Memory B cell (primary cell): ENCODE data around the gene ANAPC13.
A peak's percentile ranks its signal among the peaks of the same experiment; 100 is the strongest.

Experiments
- ATAC-seq: fragments of 150-1000 bp; cut with Tn5 transposase; 2 replicates; pipeline ENCODE4 v1.10.0; 2021; ENCODE audit warnings: low read depth, mild to moderate bottlenecking, moderate library complexity
- DNase-seq, 2 donors: peaks; one replicate each; pipeline ENCODE4 v3.0.0; 2022; ENCODE audit warnings: low spot score in 2 of 2
- H3K27ac Mint-ChIP-seq: one replicate; pipeline ENCODE4 v1.8.0; 2022; ENCODE audit warnings: mild to moderate bottlenecking, moderate library complexity, mixed read lengths
- H3K27me3 Mint-ChIP-seq: one replicate; pipeline ENCODE4 v1.8.0; 2022; ENCODE audit warnings: mixed read lengths
- H3K36me3 Mint-ChIP-seq: one replicate; pipeline ENCODE4 v1.8.0; 2022; ENCODE audit warnings: mild to moderate bottlenecking, mixed read lengths
- H3K4me1 Mint-ChIP-seq: one replicate; pipeline ENCODE4 v1.8.0; 2022; ENCODE audit warnings: mixed read lengths
- H3K4me3 Mint-ChIP-seq: one replicate; pipeline ENCODE4 v1.8.0; 2022; ENCODE audit warnings: mild to moderate bottlenecking, moderate library complexity, mixed read lengths
- H3K9me3 Mint-ChIP-seq: one replicate; pipeline ENCODE4 v1.8.0; 2022; ENCODE audit warnings: mixed read lengths

The ANAPC13 gene

DNA sequence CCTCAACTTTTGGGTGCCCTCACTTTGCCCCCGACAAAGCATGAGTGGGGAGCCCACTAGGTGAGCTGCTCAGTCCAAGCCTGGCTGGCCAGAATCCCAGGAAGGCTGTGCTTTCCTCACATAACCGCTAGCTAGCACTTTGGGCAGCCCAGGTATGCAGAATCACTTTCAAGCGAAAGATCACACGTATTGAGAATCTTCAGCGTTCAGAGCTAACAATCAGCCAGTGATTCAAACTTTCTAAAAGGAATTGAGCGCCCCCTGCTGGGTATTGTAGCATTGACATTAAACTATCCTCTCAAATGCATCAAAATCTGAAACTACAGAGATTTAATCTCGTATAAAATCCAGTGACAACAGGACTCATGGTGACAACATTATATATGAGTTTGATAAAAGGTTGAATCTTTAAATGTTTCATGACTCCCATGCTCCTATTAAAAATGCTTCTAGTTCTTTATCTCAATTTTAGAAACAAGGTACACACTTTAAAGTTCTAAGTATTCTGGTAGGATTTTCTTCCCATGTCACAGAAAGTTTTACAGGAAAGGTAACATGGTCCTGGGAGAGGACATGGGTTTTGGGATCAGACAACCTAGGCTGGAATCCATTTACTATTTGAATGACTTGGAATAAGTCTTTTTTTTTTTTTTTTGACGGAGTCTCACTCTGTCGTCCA is 11.8 kb downstream of the ANAPC13 start:
- no peak overlapping the region for H3K27ac Mint-ChIP-seq
- peaks cover 9% of the 10 kb centered on the region for H3K36me3 Mint-ChIP-seq
- peak; percentile 76 for ATAC-seq
- H3K9me3 Mint-ChIP-seq: no peaks in the 10 kb centered on the region
- peaks cover 3% of the 10 kb centered on the region for H3K4me1 Mint-ChIP-seq
- peak; percentile 71 to 72 for DNase-seq
- no peak overlapping the region for H3K4me3 Mint-ChIP-seq
- no peaks in the 10 kb centered on the region for H3K27me3 Mint-ChIP-seq

- Mint-ChIP-seq H3K27ac (no peak overlapping the region), H3K4me1 (peaks cover 3% of the 10 kb centered on the region), H3K4me3 (no peak overlapping the region), H3K27me3 (no peaks in the 10 kb centered on the region), H3K9me3 (no peaks in the 10 kb centered on the region), H3K36me3 (peaks cover 7% of the 10 kb centered on the region)
- DNase-seq (no peak), ATAC-seq (no peak)
Measured at GRCh38 chr3:134472831-134473230, 13.0 kb downstream of the ANAPC13 start.

- ATAC-seq (no peak), DNase-seq (no peak)
- Mint-ChIP-seq H3K27ac (no peak overlapping the region), H3K9me3 (no peaks in the 10 kb centered on the region), H3K36me3 (peaks cover 3% of the 10 kb centered on the region), H3K27me3 (no peaks in the 10 kb centered on the region), H3K4me1 (peaks cover 3% of the 10 kb centered on the region), H3K4me3 (no peak overlapping the region)
Measured at GRCh38 chr3:134471521-134472193, 14.1 kb downstream of the ANAPC13 start.

DNA sequence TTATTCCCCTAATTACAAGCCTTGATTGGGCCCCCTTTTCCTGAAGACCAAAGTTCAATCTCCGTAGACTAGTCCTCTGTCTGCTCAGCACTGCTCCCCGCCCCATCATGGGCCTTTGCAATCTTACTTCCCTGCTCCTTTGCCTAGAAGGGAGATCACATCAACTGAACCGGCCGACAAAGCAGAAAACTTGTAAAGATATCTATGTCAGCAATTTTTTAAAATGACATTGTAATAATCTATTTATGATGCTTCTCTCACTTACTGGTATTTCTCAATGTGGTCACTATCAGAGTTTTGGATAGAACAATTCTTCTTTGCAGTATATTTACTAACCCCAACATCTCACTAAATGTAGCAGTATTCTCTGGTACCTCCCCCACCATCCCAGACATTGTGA is 17.3 kb downstream of the ANAPC13 start:
- H3K36me3 Mint-ChIP-seq: peaks cover 3% of the 10 kb centered on the region
- DNase-seq (no peak), ATAC-seq (no peak)
- no peaks in the 10 kb centered on the region for H3K9me3 Mint-ChIP-seq
- no peak overlapping the region for H3K4me3 Mint-ChIP-seq
- peaks cover 2% of the 10 kb centered on the region for H3K27me3 Mint-ChIP-seq
- no peaks in the 10 kb centered on the region for H3K4me1 Mint-ChIP-seq
- H3K27ac Mint-ChIP-seq: no peak overlapping the region

DNA sequence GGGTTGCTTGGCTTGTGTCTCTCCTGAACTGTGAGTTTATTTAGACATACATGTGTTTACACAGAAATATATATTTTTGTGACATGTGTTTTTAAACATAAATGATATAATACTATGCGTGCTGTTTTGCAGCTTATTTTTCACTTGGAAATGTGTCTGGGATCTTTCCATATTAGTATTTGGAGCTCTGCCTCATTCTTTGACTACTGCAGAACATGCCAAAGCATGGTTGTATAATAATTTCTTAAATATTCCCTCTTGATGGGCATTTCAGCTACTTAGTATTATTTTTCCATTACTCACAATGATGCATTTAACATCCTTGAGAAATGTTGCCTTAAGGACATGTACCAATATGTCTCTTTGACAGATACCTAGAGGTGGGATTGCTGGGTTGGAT is 19.5 kb downstream of the ANAPC13 start:
- Mint-ChIP-seq H3K36me3 (no peaks in the 10 kb centered on the region), H3K4me1 (no peaks in the 10 kb centered on the region), H3K9me3 (no peaks in the 10 kb centered on the region), H3K27me3 (peaks cover 7% of the 10 kb centered on the region), H3K27ac (no peak overlapping the region), H3K4me3 (no peak overlapping the region)
- no peak for DNase-seq
- no peak for ATAC-seq

GRCh38 chr3:134464689-134465365 is 21.0 kb downstream of the ANAPC13 start:
- H3K27me3 Mint-ChIP-seq: peaks cover 7% of the 10 kb centered on the region
- no peak overlapping the region for H3K27ac Mint-ChIP-seq
- H3K36me3 Mint-ChIP-seq: no peaks in the 10 kb centered on the region
- ATAC-seq (no peak), DNase-seq (no peak)
- H3K9me3 Mint-ChIP-seq: no peaks in the 10 kb centered on the region
- H3K4me3 Mint-ChIP-seq: no peak overlapping the region
- H3K4me1 Mint-ChIP-seq: no peaks in the 10 kb centered on the region

GRCh38 chr3:134464064-134464688 is 21.6 kb downstream of the ANAPC13 start:
- H3K4me1 Mint-ChIP-seq: no peaks in the 10 kb centered on the region
- ATAC-seq: no peak
- no peak overlapping the region for H3K4me3 Mint-ChIP-seq
- peaks cover 7% of the 10 kb centered on the region for H3K27me3 Mint-ChIP-seq
- no peaks in the 10 kb centered on the region for H3K36me3 Mint-ChIP-seq
- H3K27ac Mint-ChIP-seq: no peak overlapping the region
- DNase-seq: no peak
- H3K9me3 Mint-ChIP-seq: no peaks in the 10 kb centered on the region

- H3K4me1 Mint-ChIP-seq: no peaks in the 10 kb centered on the region
- no peaks in the 10 kb centered on the region for H3K36me3 Mint-ChIP-seq
- no peaks in the 10 kb centered on the region for H3K9me3 Mint-ChIP-seq
- H3K4me3 Mint-ChIP-seq: no peak overlapping the region
- DNase-seq (no peak), ATAC-seq (no peak)
- no peak overlapping the region for H3K27ac Mint-ChIP-seq
- peaks cover 7% of the 10 kb centered on the region for H3K27me3 Mint-ChIP-seq
Measured at GRCh38 chr3:134463676-134464063, 22.1 kb downstream of the ANAPC13 start.

DNA sequence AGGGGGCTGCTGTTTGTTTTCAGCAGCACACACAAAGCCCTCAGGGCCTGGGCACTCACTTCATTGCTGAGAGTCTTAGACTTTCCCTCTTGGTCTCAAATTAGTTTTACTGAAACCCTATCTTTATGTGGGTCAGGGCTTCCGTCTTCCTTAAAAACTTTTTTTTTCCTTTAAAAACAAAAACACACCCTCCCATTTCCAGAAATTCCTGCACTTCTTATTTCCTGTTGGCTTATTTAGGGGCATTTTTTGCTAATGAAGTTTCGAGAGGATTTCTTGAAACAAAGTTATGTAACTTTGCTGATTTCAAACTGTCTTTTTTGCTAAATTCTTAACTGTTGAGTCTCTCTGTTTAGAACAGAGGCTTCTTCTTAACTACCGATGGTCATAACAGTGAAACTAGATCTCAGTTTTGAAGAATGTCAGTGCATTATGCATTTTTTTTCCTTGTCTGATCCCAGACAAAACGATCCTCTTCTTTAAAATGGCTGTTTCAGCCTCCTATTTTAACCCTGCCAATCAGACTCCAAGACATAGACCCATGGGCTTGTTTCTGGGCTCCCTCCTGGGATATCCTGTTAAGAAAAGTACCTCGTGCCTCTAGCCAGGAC is 23.3 kb downstream of the ANAPC13 start:
- ATAC-seq (no peak), DNase-seq (no peak)
- Mint-ChIP-seq H3K27ac (no peak overlapping the region), H3K4me1 (no peaks in the 10 kb centered on the region), H3K27me3 (peaks cover 12% of the 10 kb centered on the region), H3K36me3 (no peaks in the 10 kb centered on the region), H3K4me3 (no peak overlapping the region), H3K9me3 (no peaks in the 10 kb centered on the region)

DNA sequence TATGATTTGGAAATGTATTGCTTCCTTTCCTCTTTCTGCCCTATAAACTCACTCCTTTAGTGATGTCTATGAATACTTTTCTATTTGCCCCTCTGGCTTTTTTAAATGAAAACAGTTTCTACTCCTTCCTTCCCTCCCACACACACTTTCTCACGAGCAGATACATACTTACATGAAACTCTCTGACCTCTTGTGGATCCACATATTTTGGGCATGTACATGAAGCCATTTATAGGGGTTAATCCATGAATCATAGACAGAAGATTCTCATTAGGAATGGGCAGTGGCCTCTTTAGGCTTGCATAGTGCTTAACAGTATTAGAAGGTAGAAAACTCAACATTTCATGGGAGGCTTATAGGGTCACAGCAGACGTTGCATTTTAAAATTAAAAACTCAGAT is 24.8 kb downstream of the ANAPC13 start:
- Mint-ChIP-seq H3K27ac (no peak overlapping the region), H3K36me3 (no peaks in the 10 kb centered on the region), H3K4me3 (no peak overlapping the region), H3K9me3 (no peaks in the 10 kb centered on the region), H3K27me3 (peaks cover 15% of the 10 kb centered on the region), H3K4me1 (no peaks in the 10 kb centered on the region)
- DNase-seq: no peak
- ATAC-seq: no peak

GRCh38 chr3:134459562-134459961 is 26.2 kb downstream of the ANAPC13 start:
- no peak overlapping the region for H3K4me3 Mint-ChIP-seq
- no peaks in the 10 kb centered on the region for H3K9me3 Mint-ChIP-seq
- H3K4me1 Mint-ChIP-seq: no peaks in the 10 kb centered on the region
- H3K27me3 Mint-ChIP-seq: peaks cover 16% of the 10 kb centered on the region
- DNase-seq (no peak), ATAC-seq (no peak)
- no peak overlapping the region for H3K27ac Mint-ChIP-seq
- H3K36me3 Mint-ChIP-seq: no peaks in the 10 kb centered on the region

DNA sequence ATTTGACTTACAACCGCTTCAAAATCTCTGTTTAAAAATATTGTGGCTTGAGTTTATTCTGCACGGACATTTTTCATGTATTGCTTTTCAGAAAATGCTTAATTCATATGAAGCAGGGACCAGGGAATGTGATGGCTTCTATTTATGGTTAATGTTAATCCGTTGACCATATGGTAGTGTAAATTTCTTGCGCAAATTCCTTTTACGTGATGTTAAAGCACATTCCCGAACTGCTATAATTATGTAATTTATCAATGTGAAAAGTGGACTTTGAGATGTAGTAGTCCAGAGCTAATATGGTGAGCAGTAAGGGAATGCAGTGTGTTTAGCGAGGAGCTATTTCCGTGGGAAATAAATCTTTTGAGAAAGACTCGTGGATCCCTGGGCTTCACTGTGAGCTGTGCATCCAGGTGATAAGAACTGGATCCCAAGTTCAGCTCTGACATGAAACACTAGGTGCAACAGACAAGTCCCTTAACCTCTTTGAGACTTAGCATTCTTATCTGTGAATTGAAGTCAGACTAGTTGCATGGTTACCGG is 27.3 kb downstream of the ANAPC13 start:
- Mint-ChIP-seq H3K27me3 (peaks cover 14% of the 10 kb centered on the region), H3K27ac (no peak overlapping the region), H3K4me1 (no peaks in the 10 kb centered on the region), H3K9me3 (no peaks in the 10 kb centered on the region), H3K4me3 (no peak overlapping the region), H3K36me3 (no peaks in the 10 kb centered on the region)
- ATAC-seq (no peak), DNase-seq (no peak)

DNA sequence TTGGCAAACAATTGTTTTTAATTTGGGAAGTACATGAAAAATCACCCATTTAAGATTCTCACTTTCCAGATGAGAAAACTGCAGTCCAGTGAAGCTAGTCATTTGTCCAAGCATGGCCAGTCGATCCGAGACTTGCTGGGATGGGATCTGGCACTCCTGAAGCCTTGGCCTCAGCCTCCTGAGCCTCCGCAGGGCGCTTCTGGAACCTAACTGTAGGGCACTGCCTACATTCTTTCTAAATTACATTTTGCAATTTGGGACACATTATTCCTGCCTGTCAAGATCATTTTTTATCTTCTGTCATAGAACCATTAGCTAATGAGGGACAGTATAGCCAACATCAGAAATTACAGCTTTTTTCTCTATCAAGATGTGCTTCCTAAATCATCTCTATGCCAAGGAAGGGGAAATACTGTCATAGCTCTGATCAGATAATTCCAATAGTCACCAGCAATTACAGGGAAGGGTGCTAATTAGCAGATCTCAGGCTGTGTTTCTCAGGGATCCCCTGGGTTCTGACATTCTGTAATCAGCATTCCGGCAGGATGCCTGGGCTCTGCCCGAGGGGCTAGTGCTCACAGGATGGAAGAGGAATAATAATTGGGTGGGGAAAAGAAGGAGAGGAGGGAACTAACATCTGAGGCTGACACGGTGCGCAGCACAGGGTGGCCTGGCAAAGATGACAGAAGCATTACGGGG is 28.3 kb downstream of the ANAPC13 start:
- Mint-ChIP-seq H3K9me3 (no peaks in the 10 kb centered on the region), H3K36me3 (no peaks in the 10 kb centered on the region), H3K27me3 (peaks cover 12% of the 10 kb centered on the region), H3K27ac (no peak overlapping the region), H3K4me1 (no peaks in the 10 kb centered on the region), H3K4me3 (no peak overlapping the region)
- ATAC-seq (no peak), DNase-seq (no peak)
